ENCODE measurements around the gene GADD45G. TPM values are rescaled to one million over a fixed set of nuclear protein-coding genes. Genes with fewer than 3 reads are reported as not detected.

GADD45G gene
- total and polyA plus RNA-seq, 2 of the 8 experiments (the other 6 are each of a cell fraction or from before 2014, with no cell fraction given), result 7.0 to 11.4 TPM

DNA sequence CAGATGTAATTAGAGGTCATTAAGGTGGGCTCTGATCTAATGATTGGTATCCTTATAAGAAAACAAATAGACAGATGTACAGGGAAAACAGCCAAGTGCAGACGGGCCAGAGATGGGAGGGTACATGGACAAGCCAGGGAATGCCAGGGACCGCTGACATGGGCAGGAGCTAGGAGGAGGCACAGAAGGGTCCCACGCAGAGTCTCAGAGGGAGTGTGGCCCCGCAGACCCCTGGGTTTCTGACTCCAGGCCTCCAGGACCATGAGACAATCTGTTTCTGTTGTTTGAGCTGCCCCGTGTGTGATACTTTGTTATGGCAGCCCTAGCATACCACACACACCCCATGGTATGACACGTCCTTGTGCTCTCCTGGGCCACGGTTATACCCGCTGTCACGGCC, 29.1 kb downstream of the GADD45G start (continued):
- TF ChIP-seq, protein P1, sequence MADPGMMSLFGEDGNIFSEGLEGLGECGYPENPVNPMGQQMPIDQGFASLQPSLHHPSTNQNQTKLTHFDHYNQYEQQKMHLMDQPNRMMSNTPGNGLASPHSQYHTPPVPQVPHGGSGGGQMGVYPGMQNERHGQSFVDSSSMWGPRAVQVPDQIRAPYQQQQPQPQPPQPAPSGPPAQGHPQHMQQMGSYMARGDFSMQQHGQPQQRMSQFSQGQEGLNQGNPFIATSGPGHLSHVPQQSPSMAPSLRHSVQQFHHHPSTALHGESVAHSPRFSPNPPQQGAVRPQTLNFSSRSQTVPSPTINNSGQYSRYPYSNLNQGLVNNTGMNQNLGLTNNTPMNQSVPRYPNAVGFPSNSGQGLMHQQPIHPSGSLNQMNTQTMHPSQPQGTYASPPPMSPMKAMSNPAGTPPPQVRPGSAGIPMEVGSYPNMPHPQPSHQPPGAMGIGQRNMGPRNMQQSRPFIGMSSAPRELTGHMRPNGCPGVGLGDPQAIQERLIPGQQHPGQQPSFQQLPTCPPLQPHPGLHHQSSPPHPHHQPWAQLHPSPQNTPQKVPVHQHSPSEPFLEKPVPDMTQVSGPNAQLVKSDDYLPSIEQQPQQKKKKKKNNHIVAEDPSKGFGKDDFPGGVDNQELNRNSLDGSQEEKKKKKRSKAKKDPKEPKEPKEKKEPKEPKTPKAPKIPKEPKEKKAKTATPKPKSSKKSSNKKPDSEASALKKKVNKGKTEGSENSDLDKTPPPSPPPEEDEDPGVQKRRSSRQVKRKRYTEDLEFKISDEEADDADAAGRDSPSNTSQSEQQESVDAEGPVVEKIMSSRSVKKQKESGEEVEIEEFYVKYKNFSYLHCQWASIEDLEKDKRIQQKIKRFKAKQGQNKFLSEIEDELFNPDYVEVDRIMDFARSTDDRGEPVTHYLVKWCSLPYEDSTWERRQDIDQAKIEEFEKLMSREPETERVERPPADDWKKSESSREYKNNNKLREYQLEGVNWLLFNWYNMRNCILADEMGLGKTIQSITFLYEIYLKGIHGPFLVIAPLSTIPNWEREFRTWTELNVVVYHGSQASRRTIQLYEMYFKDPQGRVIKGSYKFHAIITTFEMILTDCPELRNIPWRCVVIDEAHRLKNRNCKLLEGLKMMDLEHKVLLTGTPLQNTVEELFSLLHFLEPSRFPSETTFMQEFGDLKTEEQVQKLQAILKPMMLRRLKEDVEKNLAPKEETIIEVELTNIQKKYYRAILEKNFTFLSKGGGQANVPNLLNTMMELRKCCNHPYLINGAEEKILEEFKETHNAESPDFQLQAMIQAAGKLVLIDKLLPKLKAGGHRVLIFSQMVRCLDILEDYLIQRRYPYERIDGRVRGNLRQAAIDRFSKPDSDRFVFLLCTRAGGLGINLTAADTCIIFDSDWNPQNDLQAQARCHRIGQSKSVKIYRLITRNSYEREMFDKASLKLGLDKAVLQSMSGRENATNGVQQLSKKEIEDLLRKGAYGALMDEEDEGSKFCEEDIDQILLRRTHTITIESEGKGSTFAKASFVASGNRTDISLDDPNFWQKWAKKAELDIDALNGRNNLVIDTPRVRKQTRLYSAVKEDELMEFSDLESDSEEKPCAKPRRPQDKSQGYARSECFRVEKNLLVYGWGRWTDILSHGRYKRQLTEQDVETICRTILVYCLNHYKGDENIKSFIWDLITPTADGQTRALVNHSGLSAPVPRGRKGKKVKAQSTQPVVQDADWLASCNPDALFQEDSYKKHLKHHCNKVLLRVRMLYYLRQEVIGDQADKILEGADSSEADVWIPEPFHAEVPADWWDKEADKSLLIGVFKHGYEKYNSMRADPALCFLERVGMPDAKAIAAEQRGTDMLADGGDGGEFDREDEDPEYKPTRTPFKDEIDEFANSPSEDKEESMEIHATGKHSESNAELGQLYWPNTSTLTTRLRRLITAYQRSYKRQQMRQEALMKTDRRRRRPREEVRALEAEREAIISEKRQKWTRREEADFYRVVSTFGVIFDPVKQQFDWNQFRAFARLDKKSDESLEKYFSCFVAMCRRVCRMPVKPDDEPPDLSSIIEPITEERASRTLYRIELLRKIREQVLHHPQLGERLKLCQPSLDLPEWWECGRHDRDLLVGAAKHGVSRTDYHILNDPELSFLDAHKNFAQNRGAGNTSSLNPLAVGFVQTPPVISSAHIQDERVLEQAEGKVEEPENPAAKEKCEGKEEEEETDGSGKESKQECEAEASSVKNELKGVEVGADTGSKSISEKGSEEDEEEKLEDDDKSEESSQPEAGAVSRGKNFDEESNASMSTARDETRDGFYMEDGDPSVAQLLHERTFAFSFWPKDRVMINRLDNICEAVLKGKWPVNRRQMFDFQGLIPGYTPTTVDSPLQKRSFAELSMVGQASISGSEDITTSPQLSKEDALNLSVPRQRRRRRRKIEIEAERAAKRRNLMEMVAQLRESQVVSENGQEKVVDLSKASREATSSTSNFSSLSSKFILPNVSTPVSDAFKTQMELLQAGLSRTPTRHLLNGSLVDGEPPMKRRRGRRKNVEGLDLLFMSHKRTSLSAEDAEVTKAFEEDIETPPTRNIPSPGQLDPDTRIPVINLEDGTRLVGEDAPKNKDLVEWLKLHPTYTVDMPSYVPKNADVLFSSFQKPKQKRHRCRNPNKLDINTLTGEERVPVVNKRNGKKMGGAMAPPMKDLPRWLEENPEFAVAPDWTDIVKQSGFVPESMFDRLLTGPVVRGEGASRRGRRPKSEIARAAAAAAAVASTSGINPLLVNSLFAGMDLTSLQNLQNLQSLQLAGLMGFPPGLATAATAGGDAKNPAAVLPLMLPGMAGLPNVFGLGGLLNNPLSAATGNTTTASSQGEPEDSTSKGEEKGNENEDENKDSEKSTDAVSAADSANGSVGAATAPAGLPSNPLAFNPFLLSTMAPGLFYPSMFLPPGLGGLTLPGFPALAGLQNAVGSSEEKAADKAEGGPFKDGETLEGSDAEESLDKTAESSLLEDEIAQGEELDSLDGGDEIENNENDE (IDR thresholded peaks at IDR 0.05; ENCODE audit: insufficient replicate concordance, low read length), result no peak
- TF ChIP-seq BRCA1 (IDR thresholded peaks at IDR 0.05; ENCODE audit: low read depth, low read length), result no peak
